SK-N-SH (cell line): ENCODE results near the gene TRIM66.

Experiments used
- CTCF ChIP-seq: fragments of 200-600 bp; sonication (generic); IDR thresholded peaks from 2 replicates; pipeline ENCODE4 v1.6.1; 2017; ENCODE audit warnings: antibody characterized with exemption, mild to moderate bottlenecking, moderate library complexity
- JUND ChIP-seq: IDR thresholded peaks from 2 replicates; pipeline ENCODE4 v1.4.0; 2012
- RAD21 ChIP-seq: IDR thresholded peaks from 2 replicates; pipeline ENCODE4 v1.6.1; 2012; ENCODE audit warnings: mild to moderate bottlenecking, low read length
- RCOR1 ChIP-seq: fragments of 150-350 bp; IDR thresholded peaks from 2 replicates; pipeline ENCODE4 v1.6.1; 2017; ENCODE audit warnings: antibody characterized with exemption, low read length
- TAF1 ChIP-seq: IDR thresholded peaks from 2 replicates; pipeline ENCODE4 v1.6.1; 2012; ENCODE audit warnings: low read depth, mild to moderate bottlenecking, low read length, moderate library complexity, borderline replicate concordance
- USF2 ChIP-seq: fragments of 150-350 bp; IDR thresholded peaks from 2 replicates; pipeline ENCODE4 v1.6.1; 2017; ENCODE audit warnings: antibody characterized with exemption, low read length, low read depth, borderline replicate concordance

GRCh38 chr11:8612522-8612921 lies 69.9 kb downstream of the TRIM66 start:
- no peak for TF ChIP-seq RAD21
- no peak for TF ChIP-seq JUND
- TF ChIP-seq USF2 = no peak
- TF ChIP-seq CTCF = no peak
- no peak for TF ChIP-seq RCOR1
- no peak for TF ChIP-seq TAF1
